GM18951 (cell line): ENCODE results near the gene KCNIP1.
"Not testable (repeated sequence)": the region's sequence is repeated elsewhere in the genome, so short reads cannot be mapped to it uniquely, and the experiment has no call there.

Experiments
- POLR2A ChIP-seq: IDR thresholded peaks from 4 replicates; pipeline ENCODE4 v1.6.1; 2011; ENCODE audit warnings: mild to moderate bottlenecking; ENCODE audit not compliant: insufficient read length, insufficient read depth; ENCODE audit errors: extremely low read depth
- in situ Hi-C: fragments of 300-500 bp; cut with MboI; formaldehyde crosslinking; loops from one replicate; pipeline ENCODE4 v1.12.0; 2022; ENCODE audit warnings: low sequenced_read_pairs, mixed read lengths, inconsistent platforms; ENCODE audit not compliant: unreplicated experiment

Gene KCNIP1

DNA sequence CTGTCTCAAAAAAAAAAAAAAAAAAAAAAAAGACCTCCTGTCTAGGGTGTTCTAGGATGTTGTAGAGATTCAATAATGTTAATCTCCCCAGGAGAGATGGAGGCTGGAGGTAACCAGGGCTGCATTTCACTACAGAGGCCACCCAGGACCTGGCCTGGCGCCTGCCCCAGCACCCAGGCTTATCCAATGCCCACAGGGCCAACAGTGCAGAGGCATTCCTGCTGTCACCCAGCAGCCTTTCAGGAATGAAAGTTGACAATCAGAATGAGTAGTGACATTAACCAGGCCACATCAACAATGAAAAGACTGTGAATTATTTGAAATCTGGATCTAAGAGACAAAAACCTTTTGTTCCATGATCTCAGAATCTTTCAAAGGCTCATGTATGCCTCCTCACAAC, 243.5 kb downstream of the KCNIP1 start:
- TF ChIP-seq POLR2A, result no peak
- in situ Hi-C loops, result no loop called here

DNA sequence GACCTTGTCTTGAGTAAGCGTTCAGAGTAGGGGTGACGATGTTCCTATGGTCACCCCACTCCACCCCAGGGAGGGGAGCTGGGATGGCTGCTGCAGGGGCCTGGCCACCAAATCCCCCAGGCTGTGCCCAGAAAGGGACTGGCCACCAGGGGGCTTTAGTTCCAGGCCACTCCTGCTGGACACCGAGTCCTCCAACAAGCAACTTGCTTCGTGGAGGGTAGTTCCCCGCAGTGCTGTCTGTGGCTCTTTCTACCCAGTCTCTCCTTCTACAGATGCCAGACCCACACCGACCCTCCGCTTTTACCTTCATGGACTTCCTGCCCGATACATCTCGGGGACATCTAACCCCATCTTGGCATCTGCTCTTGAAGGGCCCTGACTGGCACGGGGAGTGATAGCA, 244.0 kb downstream of the KCNIP1 start:
- in situ Hi-C loops, result no loop called here
- no peak for TF ChIP-seq POLR2A

DNA sequence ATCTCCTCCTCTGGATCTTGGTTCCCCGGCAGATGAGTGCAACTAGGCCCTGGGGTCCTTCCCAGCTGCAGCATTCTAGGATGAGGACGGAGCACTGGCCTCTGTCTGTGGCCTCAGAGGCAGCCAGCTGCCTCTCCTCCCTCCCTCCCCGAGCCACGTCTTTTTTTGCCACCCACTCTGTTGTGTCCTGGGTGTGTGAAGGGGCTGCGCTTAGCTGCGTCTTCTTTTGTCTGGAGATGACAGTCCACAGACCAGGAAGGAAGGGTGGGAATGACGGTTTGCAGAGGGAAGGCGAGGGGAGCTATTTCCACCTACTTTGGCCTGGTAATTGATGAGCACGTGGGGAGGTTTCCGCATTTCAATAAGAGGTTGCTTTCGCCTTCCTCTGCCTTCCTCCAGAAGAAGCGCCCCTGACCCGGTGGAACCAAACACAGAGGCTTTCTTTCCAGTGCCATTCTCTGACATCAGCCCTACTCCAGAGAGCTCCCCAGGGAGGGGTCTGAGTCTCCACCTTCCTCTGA, 245.2 kb downstream of the KCNIP1 start:
- in situ Hi-C loops, result no loop called here

DNA sequence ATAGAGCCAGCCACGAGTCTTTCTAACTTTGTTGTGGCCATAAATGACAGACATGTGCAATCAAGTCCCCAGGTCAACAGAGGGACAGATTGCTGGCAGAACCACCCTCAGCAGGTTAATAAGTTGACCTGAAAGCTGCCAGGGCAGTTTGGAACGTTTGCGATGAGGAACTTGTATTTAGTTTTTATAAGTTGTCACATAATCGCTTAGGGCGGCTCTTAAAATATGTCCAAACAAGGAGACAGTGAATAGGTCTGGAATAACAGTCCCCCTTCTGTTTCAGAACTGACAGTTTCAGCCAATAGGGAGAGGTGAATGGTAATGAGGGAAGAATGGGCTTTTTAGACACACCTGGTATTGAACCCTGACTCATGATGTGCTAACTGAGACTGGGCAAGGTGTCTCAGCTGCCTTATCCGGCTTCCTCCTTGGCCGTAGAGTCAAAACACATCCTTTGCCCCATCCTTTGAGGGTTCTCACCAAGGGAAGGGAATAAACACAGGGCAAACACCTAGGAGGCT, 246.2 kb downstream of the KCNIP1 start:
- no peak for TF ChIP-seq POLR2A
- in situ Hi-C loops, result no loop called here

More for the DNA sequence above, 245.2 kb downstream of the KCNIP1 start:
- TF ChIP-seq POLR2A, result no peak

DNA sequence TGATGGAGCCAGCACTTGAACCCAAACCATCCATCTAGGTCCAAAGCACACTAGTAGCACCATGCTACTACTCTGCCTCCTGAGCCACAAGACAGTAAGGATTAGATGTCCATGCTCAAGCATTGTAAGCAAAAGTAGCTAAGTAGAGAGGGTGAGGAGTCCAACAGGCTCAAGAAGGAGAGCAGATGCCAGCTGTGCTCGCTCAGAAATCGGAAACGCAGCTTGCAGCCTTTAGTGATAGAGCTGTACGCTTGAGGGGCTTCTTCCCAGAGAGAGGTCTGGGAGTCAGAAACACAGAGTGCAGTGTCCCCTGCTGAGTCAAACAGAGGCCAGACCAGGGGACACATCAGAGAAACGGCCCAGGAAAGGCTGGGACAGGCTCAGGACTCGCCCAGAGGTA, 247.0 kb downstream of the KCNIP1 start:
- in situ Hi-C loops, result no loop called here
- TF ChIP-seq POLR2A, result no peak

DNA sequence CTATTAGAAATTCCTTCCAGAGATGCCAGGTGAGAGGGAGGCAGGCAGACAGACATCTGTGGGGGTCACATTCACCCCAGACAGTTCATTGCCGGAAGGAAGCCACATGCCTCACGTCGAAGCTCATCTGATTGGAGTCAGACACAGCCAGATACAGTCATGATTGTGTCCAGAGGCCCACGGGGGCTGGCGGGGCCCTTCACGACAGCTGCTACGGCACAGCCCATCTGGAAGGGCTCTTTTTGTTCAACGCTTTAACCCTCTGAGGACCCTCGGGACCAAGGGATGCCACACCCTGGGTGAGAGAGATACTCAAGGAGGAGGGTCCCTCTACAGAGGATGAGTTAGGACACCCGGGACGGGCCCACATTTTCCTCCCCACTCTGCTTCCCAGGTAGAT, 247.8 kb downstream of the KCNIP1 start:
- TF ChIP-seq POLR2A, result no peak
- in situ Hi-C loops, result no loop called here

DNA sequence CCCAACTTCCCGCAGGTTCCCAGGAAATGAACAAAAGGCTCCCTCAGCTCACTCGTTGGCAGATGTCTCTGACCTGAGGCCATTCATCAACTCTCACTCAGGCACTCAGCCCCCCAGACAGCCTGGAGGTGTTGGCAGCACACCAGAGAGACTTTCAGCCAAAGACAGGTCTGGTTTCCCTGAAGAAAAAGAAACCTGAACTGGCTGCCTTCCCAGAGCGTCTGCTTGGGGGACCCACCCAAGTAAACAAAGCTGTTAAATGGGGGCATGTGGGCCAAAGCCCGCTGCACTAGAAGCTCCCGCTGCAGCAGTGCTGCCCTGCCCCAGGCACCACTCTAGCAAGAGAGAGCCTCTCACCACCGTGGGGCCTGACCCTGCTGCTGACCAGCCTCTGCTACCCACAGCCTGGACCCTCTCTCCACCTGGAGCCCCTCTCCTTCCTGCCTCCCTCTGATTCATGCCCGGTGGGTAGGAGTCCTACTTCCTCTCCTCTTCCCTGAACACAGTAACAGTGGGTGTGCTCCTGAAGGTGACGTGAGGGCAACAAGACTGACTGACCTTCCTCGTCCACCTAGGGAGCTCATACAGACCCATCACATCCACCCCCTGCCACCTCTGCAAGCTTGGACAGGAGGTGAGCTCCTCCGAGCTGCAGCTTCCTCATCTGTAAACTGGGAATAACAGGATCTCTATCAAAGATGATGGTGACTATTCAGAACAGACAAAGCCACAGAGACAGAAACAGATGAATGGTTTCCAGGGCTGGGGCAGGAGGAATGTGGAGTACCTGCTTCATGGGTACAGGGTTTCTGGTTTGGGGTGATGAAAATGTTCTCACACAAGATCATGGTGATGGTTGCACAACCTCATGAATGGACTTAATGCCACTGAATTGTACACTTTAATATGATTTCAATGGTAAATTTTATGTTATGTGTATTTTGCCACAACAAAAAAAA, 248.7 kb downstream of the KCNIP1 start:
- in situ Hi-C loops, result no loop called here
- no peak for TF ChIP-seq POLR2A

DNA sequence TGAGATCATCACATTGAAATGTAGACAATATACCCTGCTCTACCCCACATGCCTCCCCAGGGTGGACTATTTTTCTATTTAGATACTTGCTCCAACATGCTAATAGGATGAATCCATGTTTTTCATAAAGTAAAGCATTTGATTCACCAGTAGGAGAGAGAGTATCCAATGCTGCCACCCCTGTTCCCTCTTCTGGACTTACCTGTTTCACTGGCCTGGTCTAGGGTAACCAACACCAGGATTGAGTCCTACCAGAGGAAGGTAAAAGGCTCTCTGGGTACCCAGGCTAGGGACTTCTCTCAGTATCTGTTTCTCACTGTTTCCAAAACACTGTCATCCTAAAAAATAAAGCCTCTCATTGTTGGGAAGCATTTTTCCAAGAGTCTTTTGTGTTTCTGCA, 249.5 kb downstream of the KCNIP1 start:
- TF ChIP-seq POLR2A, result no peak
- in situ Hi-C loops, result no loop called here

DNA sequence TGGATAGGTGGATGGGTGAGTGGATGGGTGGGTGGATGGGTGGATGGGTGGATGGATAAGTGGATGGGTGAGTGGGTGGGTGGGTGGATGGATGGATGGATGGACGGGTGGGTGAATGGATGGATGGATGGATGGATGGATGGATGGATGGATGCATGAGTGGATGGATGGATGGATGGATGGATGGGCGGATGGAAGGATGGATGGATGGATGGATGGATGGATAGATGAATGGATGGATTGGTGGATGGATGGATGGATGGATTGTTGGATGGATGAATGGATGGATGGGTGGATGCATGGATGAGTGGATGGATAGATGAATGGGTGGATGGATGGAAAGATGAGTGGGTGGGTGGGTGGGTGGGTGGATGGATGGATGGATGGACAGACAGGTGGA, 250.7 kb downstream of the KCNIP1 start:
- in situ Hi-C loops, result not testable (repeated sequence)

DNA sequence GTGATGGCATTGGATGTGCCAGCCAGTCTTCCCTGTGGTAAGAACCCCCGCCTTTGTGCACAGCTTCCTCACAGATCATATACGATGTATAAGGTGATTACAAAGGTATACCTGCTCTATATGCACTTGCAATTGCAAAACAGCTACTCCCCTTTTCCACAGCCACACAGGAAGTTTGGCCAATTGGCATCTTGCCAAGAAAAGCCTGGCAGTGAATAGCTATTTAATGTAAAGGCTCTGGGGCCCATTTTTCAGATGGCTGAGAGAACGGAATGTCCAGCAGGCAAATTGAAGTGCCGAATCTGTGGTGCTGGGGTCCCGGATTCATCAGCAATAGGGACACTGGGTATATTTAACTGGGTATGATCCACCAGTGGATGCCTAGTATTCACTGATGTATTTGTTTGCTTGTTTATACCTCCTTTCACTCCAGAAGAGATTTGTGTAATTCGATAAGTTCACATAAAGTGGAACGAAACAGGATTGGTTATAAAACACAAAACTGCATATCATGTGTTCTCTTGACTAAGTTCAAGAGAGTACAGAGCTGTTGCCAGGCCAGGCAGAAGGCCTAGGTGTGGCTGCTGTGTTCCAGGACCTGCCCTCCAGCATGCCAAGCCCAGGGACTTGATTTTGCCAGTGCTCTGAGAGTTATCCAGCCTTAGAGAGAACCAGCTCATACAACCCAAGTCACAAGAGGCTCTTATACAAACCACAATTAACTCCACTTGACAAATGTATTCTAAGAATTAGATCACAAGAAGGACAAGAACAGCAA, 252.0 kb downstream of the KCNIP1 start:
- TF ChIP-seq POLR2A, result no peak
- in situ Hi-C loops, result no loop called here

DNA sequence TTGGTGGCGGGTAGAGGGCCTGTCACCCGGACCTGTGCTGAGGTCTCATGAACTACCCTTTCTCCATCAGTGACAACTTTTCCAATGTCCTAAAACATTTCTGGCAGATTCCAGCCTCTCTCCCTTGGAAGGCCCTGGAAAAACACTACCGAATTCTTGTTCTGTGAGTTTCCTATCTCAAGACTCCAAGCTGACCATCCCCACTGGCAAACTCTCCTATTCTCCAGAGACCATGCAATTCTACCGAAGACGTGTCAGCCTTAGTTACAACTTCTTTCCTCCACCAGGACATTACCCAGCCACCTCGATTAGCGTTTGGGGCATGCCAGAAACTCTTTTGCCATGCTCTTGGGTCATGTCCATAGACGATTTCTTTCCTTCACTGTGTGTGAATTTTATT, 252.9 kb downstream of the KCNIP1 start:
- in situ Hi-C loops, result no loop called here
- TF ChIP-seq POLR2A, result no peak

DNA sequence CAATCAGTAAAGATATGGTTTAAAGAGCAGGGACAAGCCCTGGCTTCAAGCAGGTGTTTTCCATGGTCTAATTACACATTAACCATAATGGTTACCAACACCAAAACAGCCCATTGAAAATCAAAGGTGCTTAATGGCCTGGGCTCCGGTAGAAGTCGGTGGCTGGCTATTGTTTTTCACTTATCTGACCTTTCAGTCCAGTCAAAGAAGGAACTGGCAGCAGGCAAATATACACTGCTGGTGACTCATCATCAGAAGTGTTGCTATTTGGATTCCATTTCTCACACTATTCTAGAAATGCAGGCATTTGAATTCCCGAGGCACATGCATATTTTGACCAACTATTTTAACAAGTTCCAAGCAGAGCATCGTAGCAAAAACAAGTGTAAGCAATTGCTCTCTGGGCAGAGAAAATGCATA, 253.4 kb downstream of the KCNIP1 start:
- in situ Hi-C loops, result no loop called here

DNA sequence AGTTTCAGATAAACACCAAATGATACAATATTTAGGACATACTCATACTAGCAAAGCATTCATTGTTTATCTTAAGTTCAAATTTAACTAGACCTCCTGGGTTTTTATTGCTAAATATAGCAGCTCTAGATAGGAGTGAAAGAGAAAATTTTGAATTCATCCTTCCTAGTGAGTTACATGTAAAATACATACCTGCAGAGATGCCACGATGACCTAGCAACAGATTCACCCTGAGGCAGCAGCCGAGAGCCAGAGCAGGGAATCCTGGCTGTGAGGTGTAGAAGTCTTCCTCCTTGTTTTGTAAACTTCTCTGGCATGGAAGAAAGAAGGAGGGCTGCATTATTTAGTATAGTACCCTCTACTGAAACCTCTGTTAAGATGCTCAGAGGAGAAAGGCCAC, 253.8 kb downstream of the KCNIP1 start:
- in situ Hi-C loops, result no loop called here
- no peak for TF ChIP-seq POLR2A

More for the DNA sequence above, 253.4 kb downstream of the KCNIP1 start:
- no peak for TF ChIP-seq POLR2A
